Lower leg skin (tissue), 4 donors: Measurements from ENCODE around the gene ABHD15. TPM values are rescaled to one million over a fixed set of nuclear protein-coding genes. Genes with fewer than 3 reads are reported as not detected.
"Not testable (repeated sequence)": the region's sequence is repeated elsewhere in the genome, so short reads cannot be mapped to it uniquely, and the experiment has no call there.

Source experiments
- DNase-seq, 2 donors: peaks; one replicate each; pipeline ENCODE4 v3.0.0-alpha.2; 2019; ENCODE audit warnings: low spot score in 2 of 2
- H3K4me3 ChIP-seq: fragments of 200-600 bp; sonication (generic); 2 replicates; pipeline ENCODE4 v1.5.1; 2017; ENCODE audit warnings: mild to moderate bottlenecking, low read depth; ENCODE audit not compliant: poor library complexity, severe bottlenecking
- CTCF ChIP-seq, 3 donors: fragments of 450-650 bp; IDR thresholded peaks; one replicate each; pipeline ENCODE4 v1.5.1; 2016; ENCODE audit warnings: antibody characterized with exemption in 3 of 3, mild to moderate bottlenecking in 3 of 3, moderate library complexity in 2 of 3
- POLR2A ChIP-seq, 2 donors: fragments of 450-650 bp; IDR thresholded peaks; one replicate each; pipeline ENCODE4 v1.6.1; 2016 to 2017; ENCODE audit warnings: antibody characterized with exemption in 2 of 2, mild to moderate bottlenecking in 1 of 2, moderate library complexity in 1 of 2
- WGBS, 2 donors: methylation state at CpG; one replicate each; pipeline ENCODE4 v1.1.5; 2018; 5-methylcytosine and 5-hydroxymethylcytosine counted together
- intact Hi-C: fragments of 100-400 bp; cut with DNase I; formaldehyde crosslinking; loops from one replicate; pipeline ENCODE4 v1.15.0; 2023; ENCODE audit warnings: low total_unique reads
- total RNA-seq, 4 donors: library from RNA; depleted of rRNA; stranded (reverse); fragments of >200 nt; gene quantifications; one replicate each; pipeline ENCODE4 v1.1.0, GENCODE V29; 2016

Gene ABHD15
- total RNA-seq, 4 donors from 2014 or later, result 4.1 to 10.4 (median 7.5) TPM

GRCh38 chr17:29562615-29563014, 4.2 kb downstream of the ABHD15 start:
- WGBS, 2 donors, result 83 to 92% methylated on average over 14 to 18 of the region's 18 CpGs
- intact Hi-C loops, result no loop called here
- DNase-seq, result peak in 1 of 2 donors; percentile 78

GRCh38 chr17:29561554-29562517, 5.0 kb downstream of the ABHD15 start:
- WGBS, 2 donors, result 83 to 86% methylated on average over 16 to 17 of the region's 17 CpGs
- DNase-seq, result peak; percentile 21 to 80
- intact Hi-C loops, result no loop called here
- TF ChIP-seq CTCF (IDR thresholded peaks at IDR 0.05) (no peak), POLR2A (IDR thresholded peaks at IDR 0.05) (no peak)
- H3K4me3 ChIP-seq, result no peak overlapping the region

More at GRCh38 chr17:29562615-29563014, 4.2 kb downstream of the ABHD15 start:
- TF ChIP-seq CTCF (IDR thresholded peaks at IDR 0.05) (no peak), POLR2A (IDR thresholded peaks at IDR 0.05) (no peak)
- no peak overlapping the region for H3K4me3 ChIP-seq

GRCh38 chr17:29560316-29560715, 6.5 kb downstream of the ABHD15 start:
- no peak overlapping the region for H3K4me3 ChIP-seq
- intact Hi-C loops, result no loop called here
- WGBS, 2 donors, result 68 to 79% methylated on average over 6 of the region's 6 CpGs
- DNase-seq, result no peak
- TF ChIP-seq POLR2A (IDR thresholded peaks at IDR 0.05), result no peak
- TF ChIP-seq CTCF (IDR thresholded peaks at IDR 0.05), result no peak

GRCh38 chr17:29559640-29560039, 7.2 kb downstream of the ABHD15 start:
- no peak overlapping the region for H3K4me3 ChIP-seq
- 93 to 95% methylated on average over 2 of the region's 2 CpGs for WGBS, 2 donors
- DNase-seq, result no peak
- intact Hi-C loops, result no loop called here
- TF ChIP-seq POLR2A (IDR thresholded peaks at IDR 0.05) (no peak), CTCF (IDR thresholded peaks at IDR 0.05) (no peak)

GRCh38 chr17:29558139-29558538, 8.7 kb downstream of the ABHD15 start:
- H3K4me3 ChIP-seq, DNase-seq, intact Hi-C loops: not testable (repeated sequence)
- WGBS, 2 donors, result 94 to 97% methylated on average over 5 of the region's 5 CpGs

- no peak for DNase-seq
- TF ChIP-seq CTCF (IDR thresholded peaks at IDR 0.05) (no peak), POLR2A (IDR thresholded peaks at IDR 0.05) (no peak)
- H3K4me3 ChIP-seq, result no peak overlapping the region
- intact Hi-C loops, result no loop called here
These were observed 9.1 kb downstream of the ABHD15 start for GRCh38 chr17:29557739-29558116.
